ENCODE measurements around the gene SRR.

DNA sequence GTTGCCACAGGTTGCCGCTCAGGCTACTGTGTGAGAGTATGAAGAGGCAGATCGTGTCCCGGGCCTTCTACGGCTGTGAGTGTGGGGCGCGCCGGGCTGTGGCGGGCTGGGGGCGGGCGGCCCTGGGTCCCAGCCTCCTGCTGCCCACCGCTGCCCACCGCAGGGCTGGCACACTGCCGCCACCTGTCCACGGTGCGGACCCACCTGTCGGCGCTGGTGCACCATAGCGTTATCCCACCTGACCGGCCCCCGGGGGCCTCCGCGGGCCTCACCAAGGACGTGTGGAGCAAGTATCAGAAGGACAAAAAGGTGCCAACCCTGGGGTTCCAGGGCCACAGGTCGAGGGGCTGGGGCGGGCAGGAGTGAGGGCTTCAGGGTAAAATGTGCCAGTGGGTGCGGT lies 68.4 kb downstream of the SRR start:
- TF ChIP-seq, protein P1, sequence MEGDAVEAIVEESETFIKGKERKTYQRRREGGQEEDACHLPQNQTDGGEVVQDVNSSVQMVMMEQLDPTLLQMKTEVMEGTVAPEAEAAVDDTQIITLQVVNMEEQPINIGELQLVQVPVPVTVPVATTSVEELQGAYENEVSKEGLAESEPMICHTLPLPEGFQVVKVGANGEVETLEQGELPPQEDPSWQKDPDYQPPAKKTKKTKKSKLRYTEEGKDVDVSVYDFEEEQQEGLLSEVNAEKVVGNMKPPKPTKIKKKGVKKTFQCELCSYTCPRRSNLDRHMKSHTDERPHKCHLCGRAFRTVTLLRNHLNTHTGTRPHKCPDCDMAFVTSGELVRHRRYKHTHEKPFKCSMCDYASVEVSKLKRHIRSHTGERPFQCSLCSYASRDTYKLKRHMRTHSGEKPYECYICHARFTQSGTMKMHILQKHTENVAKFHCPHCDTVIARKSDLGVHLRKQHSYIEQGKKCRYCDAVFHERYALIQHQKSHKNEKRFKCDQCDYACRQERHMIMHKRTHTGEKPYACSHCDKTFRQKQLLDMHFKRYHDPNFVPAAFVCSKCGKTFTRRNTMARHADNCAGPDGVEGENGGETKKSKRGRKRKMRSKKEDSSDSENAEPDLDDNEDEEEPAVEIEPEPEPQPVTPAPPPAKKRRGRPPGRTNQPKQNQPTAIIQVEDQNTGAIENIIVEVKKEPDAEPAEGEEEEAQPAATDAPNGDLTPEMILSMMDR (IDR thresholded peaks at IDR 0.05), result no peak
- TF ChIP-seq POLR2A (IDR thresholded peaks at IDR 0.05), result no peak
- TF ChIP-seq EP300 (IDR thresholded peaks at IDR 0.05), result no peak

Data from ovary (tissue), 3 donors.